ENCODE measurements around the gene CCDC148.
"Not testable (repeated sequence)": the region's sequence is repeated elsewhere in the genome, so short reads cannot be mapped to it uniquely, and the experiment has no call there.

CCDC148 gene

DNA sequence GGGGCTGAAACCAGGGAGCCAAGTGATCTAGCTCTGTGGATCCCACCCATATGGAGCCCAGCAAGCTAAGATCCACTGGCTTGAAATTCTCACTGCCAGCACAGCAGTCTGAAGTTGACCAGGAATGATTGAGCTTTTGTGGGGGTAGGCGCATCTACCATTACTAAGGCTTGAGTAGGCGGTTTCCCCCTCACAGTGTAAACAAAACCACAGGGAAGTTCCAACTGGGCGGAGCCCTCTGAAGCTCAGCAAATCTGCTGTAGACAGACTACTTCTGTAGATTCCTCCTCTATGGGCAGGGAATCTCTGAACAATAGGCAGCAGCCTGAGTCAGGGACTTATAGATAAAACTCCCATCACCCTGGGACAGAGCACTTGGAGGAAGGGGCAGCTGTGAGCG lies 96.7 kb downstream of the CCDC148 start:
- TF ChIP-seq, protein P1, sequence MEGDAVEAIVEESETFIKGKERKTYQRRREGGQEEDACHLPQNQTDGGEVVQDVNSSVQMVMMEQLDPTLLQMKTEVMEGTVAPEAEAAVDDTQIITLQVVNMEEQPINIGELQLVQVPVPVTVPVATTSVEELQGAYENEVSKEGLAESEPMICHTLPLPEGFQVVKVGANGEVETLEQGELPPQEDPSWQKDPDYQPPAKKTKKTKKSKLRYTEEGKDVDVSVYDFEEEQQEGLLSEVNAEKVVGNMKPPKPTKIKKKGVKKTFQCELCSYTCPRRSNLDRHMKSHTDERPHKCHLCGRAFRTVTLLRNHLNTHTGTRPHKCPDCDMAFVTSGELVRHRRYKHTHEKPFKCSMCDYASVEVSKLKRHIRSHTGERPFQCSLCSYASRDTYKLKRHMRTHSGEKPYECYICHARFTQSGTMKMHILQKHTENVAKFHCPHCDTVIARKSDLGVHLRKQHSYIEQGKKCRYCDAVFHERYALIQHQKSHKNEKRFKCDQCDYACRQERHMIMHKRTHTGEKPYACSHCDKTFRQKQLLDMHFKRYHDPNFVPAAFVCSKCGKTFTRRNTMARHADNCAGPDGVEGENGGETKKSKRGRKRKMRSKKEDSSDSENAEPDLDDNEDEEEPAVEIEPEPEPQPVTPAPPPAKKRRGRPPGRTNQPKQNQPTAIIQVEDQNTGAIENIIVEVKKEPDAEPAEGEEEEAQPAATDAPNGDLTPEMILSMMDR (IDR thresholded peaks at IDR 0.05; ENCODE audit: low read length), result no peak
- no peak for TF ChIP-seq EZH2 (IDR thresholded peaks at IDR 0.05; ENCODE audit: borderline replicate concordance, low read length)
- Histone ChIP-seq H3K9me3 (ENCODE audit: low read length) (no peaks in the 10 kb centered on the region), H3F3A (ENCODE audit: insufficient read depth, low read length) (no peaks in the 10 kb centered on the region), H3K9ac (ENCODE audit: low read length) (no peak overlapping the region), H3K9me2 (ENCODE audit: low read depth, low read length) (no peaks in the 10 kb centered on the region), H3K4me3 (ENCODE audit: low read depth, low read length, poor library complexity, severe bottlenecking) (no peak overlapping the region), H4K20me1 (ENCODE audit: insufficient read depth, low read length) (no peaks in the 10 kb centered on the region), H3K27ac (ENCODE audit: low read depth, low read length, poor library complexity, severe bottlenecking) (no peak overlapping the region), H3K36me3 (ENCODE audit: insufficient read depth, low read length) (no peaks in the 10 kb centered on the region), H3K27me3 (ENCODE audit: insufficient read depth, low read length) (no peaks in the 10 kb centered on the region), H3K79me2 (ENCODE audit: insufficient read depth, low read length) (no peaks in the 10 kb centered on the region), H3K4me2 (ENCODE audit: low read length) (no peak overlapping the region), H2AFZ (ENCODE audit: low read length) (no peak overlapping the region), H3K4me1 (ENCODE audit: insufficient read depth, low read length, severe bottlenecking) (no peaks in the 10 kb centered on the region)

GRCh38 chr2:158357699-158358098 lies 98.9 kb downstream of the CCDC148 start:
- Histone ChIP-seq H3K4me3 (ENCODE audit: low read depth, low read length, poor library complexity, severe bottlenecking) (no peak overlapping the region), H3K4me1 (ENCODE audit: insufficient read depth, low read length, severe bottlenecking) (no peaks in the 10 kb centered on the region), H3K36me3 (ENCODE audit: insufficient read depth, low read length) (no peaks in the 10 kb centered on the region), H3K4me2 (ENCODE audit: low read length) (no peak overlapping the region), H3K9me2 (ENCODE audit: low read depth, low read length) (no peaks in the 10 kb centered on the region), H2AFZ (ENCODE audit: low read length) (no peak overlapping the region), H4K20me1 (ENCODE audit: insufficient read depth, low read length) (no peaks in the 10 kb centered on the region), H3F3A (ENCODE audit: insufficient read depth, low read length) (no peaks in the 10 kb centered on the region), H3K27me3 (ENCODE audit: insufficient read depth, low read length) (no peaks in the 10 kb centered on the region), H3K9ac (ENCODE audit: low read length) (no peak overlapping the region), H3K9me3 (ENCODE audit: low read length) (no peaks in the 10 kb centered on the region), H3K79me2 (ENCODE audit: insufficient read depth, low read length) (no peaks in the 10 kb centered on the region), H3K27ac (ENCODE audit: low read depth, low read length, poor library complexity, severe bottlenecking) (no peak overlapping the region)
- no peak for TF ChIP-seq EZH2 (IDR thresholded peaks at IDR 0.05; ENCODE audit: borderline replicate concordance, low read length)
- TF ChIP-seq, protein P1 (IDR thresholded peaks at IDR 0.05; ENCODE audit: low read length), result no peak

DNA sequence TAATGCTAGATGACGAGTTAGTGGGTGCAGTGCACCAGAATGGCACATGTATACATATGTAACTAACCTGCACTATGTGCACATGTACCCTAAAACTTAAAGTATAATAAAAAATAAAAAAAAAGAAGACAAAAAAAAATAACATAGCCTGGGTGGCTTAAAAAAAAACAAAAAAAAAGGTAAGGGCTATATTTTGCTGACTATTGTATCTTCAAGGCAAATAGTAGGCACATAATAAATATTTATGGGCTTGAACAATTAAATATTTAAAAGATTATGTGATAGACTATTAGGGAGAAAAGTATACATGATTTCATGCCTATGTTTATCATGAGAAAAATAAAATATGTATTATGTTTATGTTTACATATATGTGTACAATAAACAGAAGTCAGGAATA lies 99.4 kb downstream of the CCDC148 start:
- no peaks in the 10 kb centered on the region for H4K20me1 ChIP-seq (ENCODE audit: insufficient read depth, low read length)
- H3K4me1 ChIP-seq (ENCODE audit: insufficient read depth, low read length, severe bottlenecking), result no peaks in the 10 kb centered on the region
- no peaks in the 10 kb centered on the region for H3F3A ChIP-seq (ENCODE audit: insufficient read depth, low read length)
- no peaks in the 10 kb centered on the region for H3K79me2 ChIP-seq (ENCODE audit: insufficient read depth, low read length)
- no peaks in the 10 kb centered on the region for H3K9me3 ChIP-seq (ENCODE audit: low read length)
- H3K9ac ChIP-seq (ENCODE audit: low read length), result no peak overlapping the region
- no peaks in the 10 kb centered on the region for H3K36me3 ChIP-seq (ENCODE audit: insufficient read depth, low read length)
- no peaks in the 10 kb centered on the region for H3K27me3 ChIP-seq (ENCODE audit: insufficient read depth, low read length)
- no peak overlapping the region for H2AFZ ChIP-seq (ENCODE audit: low read length)
- H3K27ac ChIP-seq (ENCODE audit: low read depth, low read length, poor library complexity, severe bottlenecking), result no peak overlapping the region
- H3K9me2 ChIP-seq (ENCODE audit: low read depth, low read length), result no peaks in the 10 kb centered on the region
- no peak overlapping the region for H3K4me3 ChIP-seq (ENCODE audit: low read depth, low read length, poor library complexity, severe bottlenecking)
- H3K4me2 ChIP-seq (ENCODE audit: low read length), result no peak overlapping the region
- no peak for TF ChIP-seq EZH2 (IDR thresholded peaks at IDR 0.05; ENCODE audit: borderline replicate concordance, low read length)
- TF ChIP-seq, protein P1 (IDR thresholded peaks at IDR 0.05; ENCODE audit: low read length), result no peak

DNA sequence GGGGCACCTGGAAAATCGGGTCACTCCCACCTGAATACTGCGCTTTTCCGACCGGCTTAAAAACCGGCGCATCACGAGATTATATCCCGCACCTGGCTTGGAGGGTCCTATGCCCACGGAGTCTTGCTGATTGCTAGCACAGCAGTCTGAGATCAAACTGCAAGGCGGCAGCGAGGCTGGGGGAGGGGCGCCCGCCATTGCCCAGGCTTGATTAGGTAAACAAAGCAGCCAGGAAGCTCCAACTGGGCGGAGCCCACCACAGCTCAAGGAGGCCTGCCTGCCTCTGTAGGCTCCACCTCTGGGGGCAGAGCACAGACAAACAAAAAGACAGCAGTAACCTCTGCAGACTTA lies 105.1 kb downstream of the CCDC148 start:
- H3K9ac ChIP-seq (ENCODE audit: low read length); H3K79me2 ChIP-seq (ENCODE audit: insufficient read depth, low read length); H3K9me3 ChIP-seq (ENCODE audit: low read length); H3K36me3 ChIP-seq (ENCODE audit: insufficient read depth, low read length); H4K20me1 ChIP-seq (ENCODE audit: insufficient read depth, low read length); H2AFZ ChIP-seq (ENCODE audit: low read length); H3K27me3 ChIP-seq (ENCODE audit: insufficient read depth, low read length); H3K4me3 ChIP-seq (ENCODE audit: low read depth, low read length, poor library complexity, severe bottlenecking); H3K4me1 ChIP-seq (ENCODE audit: insufficient read depth, low read length, severe bottlenecking); H3F3A ChIP-seq (ENCODE audit: insufficient read depth, low read length); H3K4me2 ChIP-seq (ENCODE audit: low read length); H3K9me2 ChIP-seq (ENCODE audit: low read depth, low read length); H3K27ac ChIP-seq (ENCODE audit: low read depth, low read length, poor library complexity, severe bottlenecking): not testable (repeated sequence)

DNA sequence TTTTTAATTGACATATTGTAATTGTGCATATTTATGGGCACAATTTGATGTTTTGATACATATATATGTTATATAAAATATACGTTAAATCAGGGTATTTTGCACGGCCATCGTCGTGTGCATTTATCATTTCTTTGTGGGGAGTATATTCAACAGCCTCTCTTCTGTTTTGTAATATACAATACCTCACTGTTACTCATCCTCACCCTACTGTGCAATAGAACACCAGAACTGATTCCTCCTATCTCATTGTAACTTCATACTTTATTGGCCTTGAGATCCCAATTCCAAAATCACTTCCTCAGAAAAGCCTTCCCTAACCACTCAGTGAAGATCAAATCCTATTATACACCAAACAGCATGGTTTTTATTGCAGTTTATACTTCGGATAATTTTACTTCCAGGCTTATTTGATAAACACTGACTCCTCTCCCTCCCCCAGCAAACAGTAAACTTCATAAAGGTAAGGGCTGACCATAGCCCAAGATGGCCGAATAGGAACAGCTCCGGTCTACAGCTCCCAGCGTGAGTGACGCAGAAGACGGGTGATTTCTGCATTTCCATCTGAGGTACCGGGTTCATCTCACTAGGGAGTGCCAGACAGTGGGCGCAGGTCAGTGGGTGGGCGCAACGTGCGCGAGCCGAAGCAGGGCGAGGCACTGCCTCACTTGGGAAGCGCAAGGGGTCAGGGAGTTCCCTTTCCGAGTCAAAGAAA lies 105.6 kb downstream of the CCDC148 start:
- H3K4me1 ChIP-seq (ENCODE audit: insufficient read depth, low read length, severe bottlenecking); H3K9me2 ChIP-seq (ENCODE audit: low read depth, low read length); H3K4me3 ChIP-seq (ENCODE audit: low read depth, low read length, poor library complexity, severe bottlenecking); H3F3A ChIP-seq (ENCODE audit: insufficient read depth, low read length); H3K27me3 ChIP-seq (ENCODE audit: insufficient read depth, low read length); H3K9ac ChIP-seq (ENCODE audit: low read length); H2AFZ ChIP-seq (ENCODE audit: low read length); H3K27ac ChIP-seq (ENCODE audit: low read depth, low read length, poor library complexity, severe bottlenecking); H3K79me2 ChIP-seq (ENCODE audit: insufficient read depth, low read length); H3K36me3 ChIP-seq (ENCODE audit: insufficient read depth, low read length); H3K9me3 ChIP-seq (ENCODE audit: low read length); H4K20me1 ChIP-seq (ENCODE audit: insufficient read depth, low read length); H3K4me2 ChIP-seq (ENCODE audit: low read length): not testable (repeated sequence)
